Measurements from ENCODE around the gene AJAP1.

The AJAP1 gene

DNA sequence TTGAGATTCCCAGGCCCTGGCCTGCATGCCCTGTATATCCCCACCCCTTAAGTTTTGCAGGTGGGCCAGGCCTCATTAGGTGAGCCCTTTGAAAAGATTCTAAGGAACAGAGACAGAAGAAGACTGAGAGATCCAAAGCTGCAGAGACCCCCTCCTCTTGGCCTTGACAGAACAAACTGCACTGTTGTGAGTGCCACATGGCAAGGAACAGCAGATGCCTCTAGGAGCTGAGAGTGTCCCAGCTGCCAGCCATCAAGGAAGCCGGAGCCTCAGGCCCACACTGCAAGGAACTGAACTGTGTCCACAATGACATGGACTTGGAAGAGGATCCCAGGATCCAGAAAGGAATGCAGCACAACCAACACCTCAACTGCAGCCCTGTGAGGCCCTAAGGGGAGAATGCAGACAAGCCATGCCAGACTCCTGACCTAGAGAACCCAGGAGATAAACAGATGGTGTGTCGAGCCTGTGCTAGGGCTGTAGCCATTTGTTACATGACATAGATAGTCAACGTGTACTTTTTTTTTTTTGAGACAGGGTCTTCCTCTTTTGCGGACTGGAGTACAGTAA is 182.7 kb downstream of the AJAP1 start:
- no CpG with 5 or more reads among the region's 4 CpGs for WGBS (ENCODE audit: extremely low coverage, insufficient coverage, low lambda C conversion rate)

GRCh38 chr1:4837752-4838151 is 183.3 kb downstream of the AJAP1 start:
- no peak overlapping the region for H2BK15ac ChIP-seq (replicated peaks; ENCODE audit: low read depth)
- no peaks in the 10 kb centered on the region for H3K79me2 ChIP-seq (ENCODE audit: control insufficient read depth, insufficient read depth, low read length)
- H3K27ac ChIP-seq (ENCODE audit: low read depth, low read length): no peak overlapping the region
- H3K9ac ChIP-seq (ENCODE audit: low read length): no peak overlapping the region
- no peak overlapping the region for H3K18ac ChIP-seq (ENCODE audit: low read length)
- H3K4me2 ChIP-seq (ENCODE audit: low read length): no peak overlapping the region
- no peak overlapping the region for H3K23ac ChIP-seq (ENCODE audit: low read length)
- no CpG with 5 or more reads among the region's 8 CpGs for WGBS (ENCODE audit: extremely low coverage, insufficient coverage, low lambda C conversion rate)
- no peak overlapping the region for H2AK5ac ChIP-seq (ENCODE audit: low read length)
- peaks cover 3% of the 10 kb centered on the region for H3K4me1 ChIP-seq (ENCODE audit: control insufficient read depth, low read depth, low read length)
- no peaks in the 10 kb centered on the region for H3K36me3 ChIP-seq (ENCODE audit: control insufficient read depth, insufficient read depth, low read length)
- H4K5ac ChIP-seq (ENCODE audit: low read length): no peak overlapping the region
- H4K8ac ChIP-seq (ENCODE audit: low read depth, low read length): no peak overlapping the region
- H3K4me3 ChIP-seq (ENCODE audit: low read length): no peak overlapping the region
- no peak overlapping the region for H3K56ac ChIP-seq (ENCODE audit: low read length)
- H2BK5ac ChIP-seq (ENCODE audit: low read length): no peak overlapping the region
- H2BK120ac ChIP-seq (ENCODE audit: low read depth, low read length): no peak overlapping the region
- no peak overlapping the region for H3K4ac ChIP-seq (ENCODE audit: low read depth, low read length)
- peak; percentile 3 for DNase-seq
- H3K27me3 ChIP-seq (ENCODE audit: insufficient read depth, low read length, poor library complexity): no peaks in the 10 kb centered on the region
- H3K79me1 ChIP-seq (ENCODE audit: low read length): no peaks in the 10 kb centered on the region

More for the DNA sequence above, 182.7 kb downstream of the AJAP1 start:
- H4K5ac ChIP-seq (ENCODE audit: low read length): no peak overlapping the region
- peaks cover 3% of the 10 kb centered on the region for H3K4me1 ChIP-seq (ENCODE audit: control insufficient read depth, low read depth, low read length)
- H3K4me3 ChIP-seq (ENCODE audit: low read length): no peak overlapping the region
- no peak overlapping the region for H3K27ac ChIP-seq (ENCODE audit: low read depth, low read length)
- no peak overlapping the region for H3K18ac ChIP-seq (ENCODE audit: low read length)
- H3K4me2 ChIP-seq (ENCODE audit: low read length): no peak overlapping the region
- no peak overlapping the region for H4K8ac ChIP-seq (ENCODE audit: low read depth, low read length)
- no peak overlapping the region for H2AK5ac ChIP-seq (ENCODE audit: low read length)
- H3K79me2 ChIP-seq (ENCODE audit: control insufficient read depth, insufficient read depth, low read length): no peaks in the 10 kb centered on the region
- H2BK5ac ChIP-seq (ENCODE audit: low read length): no peak overlapping the region
- peak; percentile 46 for DNase-seq
- H3K4ac ChIP-seq (ENCODE audit: low read depth, low read length): no peak overlapping the region
- no peak overlapping the region for H2BK15ac ChIP-seq (replicated peaks; ENCODE audit: low read depth)
- no peak overlapping the region for H3K56ac ChIP-seq (ENCODE audit: low read length)
- H3K79me1 ChIP-seq (ENCODE audit: low read length): no peaks in the 10 kb centered on the region
- H2BK120ac ChIP-seq (ENCODE audit: low read depth, low read length): no peak overlapping the region
- no peaks in the 10 kb centered on the region for H3K27me3 ChIP-seq (ENCODE audit: insufficient read depth, low read length, poor library complexity)
- H3K36me3 ChIP-seq (ENCODE audit: control insufficient read depth, insufficient read depth, low read length): no peaks in the 10 kb centered on the region
- no peak overlapping the region for H3K9ac ChIP-seq (ENCODE audit: low read length)
- no peak overlapping the region for H3K23ac ChIP-seq (ENCODE audit: low read length)

DNA sequence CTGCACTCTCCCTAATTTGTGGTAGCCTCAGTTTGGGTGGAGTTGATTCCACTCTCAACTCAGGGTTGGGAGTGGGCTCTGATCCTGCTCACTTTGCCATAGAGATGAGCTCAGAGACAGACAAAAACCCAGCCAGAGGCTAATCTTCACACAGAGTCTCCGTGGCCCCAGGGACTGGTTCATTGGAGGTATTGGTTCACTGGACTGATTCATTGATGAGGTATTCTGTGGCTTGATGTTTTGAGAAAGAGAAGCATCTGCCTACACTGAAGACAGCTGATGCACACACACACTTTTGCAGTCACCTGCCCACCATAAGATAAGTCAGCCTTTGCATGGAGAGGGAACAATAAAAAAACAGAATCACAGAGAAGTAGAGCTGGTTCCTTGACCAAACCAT is 183.8 kb downstream of the AJAP1 start:
- Histone ChIP-seq H3K36me3 (ENCODE audit: control insufficient read depth, insufficient read depth, low read length) (no peaks in the 10 kb centered on the region), H4K5ac (ENCODE audit: low read length) (no peak overlapping the region), H3K79me1 (ENCODE audit: low read length) (no peaks in the 10 kb centered on the region), H3K27ac (ENCODE audit: low read depth, low read length) (no peak overlapping the region), H2BK15ac (replicated peaks; ENCODE audit: low read depth) (no peak overlapping the region), H2BK120ac (ENCODE audit: low read depth, low read length) (no peak overlapping the region), H3K4me2 (ENCODE audit: low read length) (no peak overlapping the region), H3K4me1 (ENCODE audit: control insufficient read depth, low read depth, low read length) (peaks cover 3% of the 10 kb centered on the region), H3K4me3 (ENCODE audit: low read length) (no peak overlapping the region), H3K56ac (ENCODE audit: low read length) (no peak overlapping the region), H3K9ac (ENCODE audit: low read length) (no peak overlapping the region), H2BK5ac (ENCODE audit: low read length) (no peak overlapping the region), H3K27me3 (ENCODE audit: insufficient read depth, low read length, poor library complexity) (no peaks in the 10 kb centered on the region), H3K23ac (ENCODE audit: low read length) (no peak overlapping the region), H2AK5ac (ENCODE audit: low read length) (no peak overlapping the region), H4K8ac (ENCODE audit: low read depth, low read length) (no peak overlapping the region), H3K4ac (ENCODE audit: low read depth, low read length) (no peak overlapping the region), H3K18ac (ENCODE audit: low read length) (no peak overlapping the region), H3K79me2 (ENCODE audit: control insufficient read depth, insufficient read depth, low read length) (no peaks in the 10 kb centered on the region)
- no CpG with 5 or more reads among the region's 1 CpG for WGBS (ENCODE audit: extremely low coverage, insufficient coverage, low lambda C conversion rate)
- no peak for DNase-seq
